Right lobe of liver (tissue), 4 donors: Measurements from ENCODE around the gene MTHFR.

Source experiments
- POLR2A ChIP-seq: fragments of 450-650 bp; IDR thresholded peaks from one replicate; pipeline ENCODE4 v1.6.1; 2017; ENCODE audit warnings: antibody characterized with exemption, mild to moderate bottlenecking
- TF ChIP-seq, protein P1 (sequence below), 4 donors: fragments of 200-600 bp in 3 of 4; fragments of 450-650 bp in 1 of 4; IDR thresholded peaks; one replicate each; pipeline versions ENCODE4 v1.5.1 to v1.8.0; 2016 to 2022; ENCODE audit warnings: antibody characterized with exemption in 4 of 4, mild to moderate bottlenecking in 2 of 4
- donor health status: DM: no; HTN: no; CAD: no.
- donor health status: DM: no; HTN: no; CAD: no.
- donor health status: DM: no; HTN: yes; CAD: no.

DNA sequence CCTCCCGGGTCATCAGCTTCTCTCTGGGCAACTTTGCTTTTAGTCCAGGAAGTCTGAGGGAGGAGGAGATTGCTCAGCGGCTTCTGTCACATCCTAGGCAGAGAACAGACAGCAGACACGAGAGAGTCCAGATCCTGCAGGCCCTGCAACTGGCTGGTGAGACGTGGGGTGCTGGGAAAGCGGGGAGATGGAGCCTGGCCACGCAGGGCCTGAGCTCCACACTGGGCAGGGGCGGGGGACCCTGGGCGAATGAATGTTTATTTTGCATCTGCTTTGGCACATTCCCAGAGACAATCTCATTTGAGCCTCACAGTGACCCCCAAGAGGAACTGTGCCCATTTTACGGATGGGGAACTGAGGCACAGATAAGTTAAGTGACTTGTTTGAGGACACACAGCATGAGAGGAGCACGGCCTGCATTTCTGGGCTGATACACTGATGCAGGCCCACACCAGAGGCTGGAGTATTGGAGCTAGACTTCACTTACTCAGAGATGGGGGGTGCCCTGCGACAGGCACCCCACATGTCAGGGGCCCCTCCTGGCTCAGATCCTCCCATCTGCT, 34.2 kb downstream of the MTHFR start:
- no peak for TF ChIP-seq POLR2A
- TF ChIP-seq, protein P1, sequence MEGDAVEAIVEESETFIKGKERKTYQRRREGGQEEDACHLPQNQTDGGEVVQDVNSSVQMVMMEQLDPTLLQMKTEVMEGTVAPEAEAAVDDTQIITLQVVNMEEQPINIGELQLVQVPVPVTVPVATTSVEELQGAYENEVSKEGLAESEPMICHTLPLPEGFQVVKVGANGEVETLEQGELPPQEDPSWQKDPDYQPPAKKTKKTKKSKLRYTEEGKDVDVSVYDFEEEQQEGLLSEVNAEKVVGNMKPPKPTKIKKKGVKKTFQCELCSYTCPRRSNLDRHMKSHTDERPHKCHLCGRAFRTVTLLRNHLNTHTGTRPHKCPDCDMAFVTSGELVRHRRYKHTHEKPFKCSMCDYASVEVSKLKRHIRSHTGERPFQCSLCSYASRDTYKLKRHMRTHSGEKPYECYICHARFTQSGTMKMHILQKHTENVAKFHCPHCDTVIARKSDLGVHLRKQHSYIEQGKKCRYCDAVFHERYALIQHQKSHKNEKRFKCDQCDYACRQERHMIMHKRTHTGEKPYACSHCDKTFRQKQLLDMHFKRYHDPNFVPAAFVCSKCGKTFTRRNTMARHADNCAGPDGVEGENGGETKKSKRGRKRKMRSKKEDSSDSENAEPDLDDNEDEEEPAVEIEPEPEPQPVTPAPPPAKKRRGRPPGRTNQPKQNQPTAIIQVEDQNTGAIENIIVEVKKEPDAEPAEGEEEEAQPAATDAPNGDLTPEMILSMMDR (IDR thresholded peaks at IDR 0.05) = no peak
